Thoracic aorta (tissue), 2 donors: Measurements from ENCODE around the gene MYL2. TPM values are rescaled to one million over a fixed set of nuclear protein-coding genes. Genes with fewer than 3 reads are reported as not detected.

Experiments
- ATAC-seq: fragments of 150-250 bp; one replicate; pipeline ENCODE4 v1.8.0; 2017; ENCODE audit warnings: low read depth; ENCODE audit not compliant: insufficient number of reproducible peaks, low FRiP score
- DNase-seq: peaks from one replicate; pipeline ENCODE4 v3.0.0-alpha.2; 2020; ENCODE audit warnings: low spot score
- H3K27ac ChIP-seq, 2 donors: fragments of 200-600 bp; sonication (generic); 1 replicate in 1 of 2; 2 replicates in 1 of 2; pipeline ENCODE4 v1.5.1; 2016; ENCODE audit warnings: mild to moderate bottlenecking in 2 of 2, moderate library complexity in 2 of 2
- H3K27me3 ChIP-seq: fragments of 200-600 bp; sonication (generic); replicated peaks from 2 replicates; pipeline ENCODE4 v1.6.0; 2016; ENCODE audit warnings: mild to moderate bottlenecking; ENCODE audit not compliant: insufficient read depth
- H3K36me3 ChIP-seq: fragments of 200-600 bp; sonication (generic); one replicate; pipeline ENCODE4 v1.5.1; 2016
- H3K4me1 ChIP-seq, 2 donors: fragments of 200-600 bp; sonication (generic); 1 replicate in 1 of 2; 2 replicates in 1 of 2; pipeline versions ENCODE4 v1.5.1 to v1.6.0; 2016; ENCODE audit warnings: low read depth in 2 of 2, mild to moderate bottlenecking in 1 of 2; ENCODE audit not compliant: control insufficient read depth in 1 of 2
- H3K4me3 ChIP-seq: fragments of 200-600 bp; sonication (generic); 2 replicates; pipeline ENCODE4 v1.5.1; 2016; ENCODE audit warnings: mild to moderate bottlenecking
- H3K9me3 ChIP-seq: fragments of 200-600 bp; sonication (generic); 2 replicates; pipeline ENCODE4 v1.5.1; 2016
- CTCF ChIP-seq: fragments of 200-600 bp; sonication (generic); IDR thresholded peaks from one replicate; pipeline ENCODE4 v1.5.1; 2019; ENCODE audit warnings: antibody characterized with exemption
- total RNA-seq, 2 donors: library from RNA; depleted of rRNA; stranded (reverse); fragments of >200 nt; gene quantifications; one replicate each; pipeline versions ENCODE4 v1.1.0 to v1.2.3, GENCODE V29; 2016

MYL2 gene
- total RNA-seq, 2 donors from 2014 or later, result 0.81 to 1.9 TPM

GRCh38 chr12:110934093-110934852, 13.9 kb upstream of the MYL2 start:
- no peak for TF ChIP-seq CTCF
- ATAC-seq (no peak), DNase-seq (no peak)
- H3K9me3 ChIP-seq, result no peaks in the 10 kb centered on the region
- H3K4me1 ChIP-seq, result no peaks in the 10 kb centered on the region
- H3K36me3 ChIP-seq, result no peaks in the 10 kb centered on the region
- H3K4me3 ChIP-seq, result no peak overlapping the region
- H3K27ac ChIP-seq, result no peak overlapping the region
- no peaks in the 10 kb centered on the region for H3K27me3 ChIP-seq

DNA sequence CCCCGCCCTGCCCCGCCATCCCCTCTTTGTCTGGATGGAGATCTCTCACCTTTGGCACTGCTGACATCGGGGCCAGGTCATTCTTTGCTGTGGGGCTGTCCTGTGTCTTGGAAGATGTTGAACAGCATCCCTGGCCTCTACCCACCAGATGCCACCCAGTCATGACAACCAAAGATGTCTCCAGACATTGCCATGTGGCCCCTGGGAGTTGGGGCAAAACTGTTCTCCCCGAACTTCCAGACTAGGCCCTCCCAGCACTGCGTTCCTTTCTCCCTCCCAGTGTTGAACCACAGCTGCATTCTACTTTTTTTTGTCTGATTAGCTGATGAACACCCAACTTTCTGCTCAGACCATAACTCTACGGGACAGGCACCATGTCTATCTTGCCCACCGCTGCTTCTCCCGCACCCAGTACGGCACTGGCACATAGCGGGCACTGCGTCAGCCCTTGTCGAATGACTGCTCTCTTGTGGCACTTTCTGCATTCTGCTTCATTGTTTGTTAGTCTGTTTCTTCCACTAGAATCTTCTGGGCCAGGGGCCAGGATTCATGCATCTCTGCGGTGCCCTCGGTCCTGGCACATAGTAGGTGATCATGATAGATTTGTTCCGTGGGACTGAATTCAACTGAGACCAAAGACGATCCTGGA, 13.1 kb upstream of the MYL2 start:
- Histone ChIP-seq H3K9me3 (no peaks in the 10 kb centered on the region), H3K36me3 (no peaks in the 10 kb centered on the region), H3K27ac (no peak overlapping the region), H3K27me3 (no peaks in the 10 kb centered on the region), H3K4me1 (no peaks in the 10 kb centered on the region), H3K4me3 (no peak overlapping the region)
- no peak for ATAC-seq
- DNase-seq, result no peak
- TF ChIP-seq CTCF, result no peak

GRCh38 chr12:110932046-110932445, 11.7 kb upstream of the MYL2 start:
- TF ChIP-seq CTCF, result no peak
- no peaks in the 10 kb centered on the region for H3K27me3 ChIP-seq
- peaks cover 0 to 5% of the 10 kb centered on the region in 2 donors for H3K4me1 ChIP-seq
- DNase-seq, result no peak
- no peaks in the 10 kb centered on the region for H3K9me3 ChIP-seq
- no peak overlapping the region for H3K4me3 ChIP-seq
- H3K27ac ChIP-seq, result no peak overlapping the region
- H3K36me3 ChIP-seq, result no peaks in the 10 kb centered on the region
- ATAC-seq, result no peak

DNA sequence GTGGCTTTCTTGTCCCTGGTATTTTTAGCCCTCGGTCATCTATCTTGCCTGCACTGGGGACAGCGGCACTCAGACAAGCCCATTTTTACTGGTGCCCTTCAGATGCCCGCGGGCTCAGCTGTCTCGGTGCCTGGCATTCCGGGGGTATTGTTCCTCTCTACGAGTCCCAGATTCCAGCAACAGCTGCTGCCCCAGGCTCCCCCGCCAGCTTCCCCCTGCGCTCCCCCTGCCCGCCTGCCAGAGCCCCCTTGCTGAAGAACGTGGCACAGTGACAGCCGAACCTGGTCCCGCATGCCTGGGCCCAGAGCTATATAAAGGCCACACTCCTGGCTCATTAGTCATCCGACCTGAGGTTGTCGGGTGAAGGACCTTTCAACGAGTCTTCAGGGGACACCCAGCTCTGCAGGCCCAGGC, 10.9 kb upstream of the MYL2 start:
- Histone ChIP-seq H3K9me3 (no peaks in the 10 kb centered on the region), H3K27me3 (no peaks in the 10 kb centered on the region), H3K36me3 (no peaks in the 10 kb centered on the region), H3K4me3 (no peak overlapping the region), H3K4me1 (peaks cover 0 to 5% of the 10 kb centered on the region in 2 donors), H3K27ac (no peak overlapping the region)
- no peak for TF ChIP-seq CTCF
- ATAC-seq, result no peak
- no peak for DNase-seq

DNA sequence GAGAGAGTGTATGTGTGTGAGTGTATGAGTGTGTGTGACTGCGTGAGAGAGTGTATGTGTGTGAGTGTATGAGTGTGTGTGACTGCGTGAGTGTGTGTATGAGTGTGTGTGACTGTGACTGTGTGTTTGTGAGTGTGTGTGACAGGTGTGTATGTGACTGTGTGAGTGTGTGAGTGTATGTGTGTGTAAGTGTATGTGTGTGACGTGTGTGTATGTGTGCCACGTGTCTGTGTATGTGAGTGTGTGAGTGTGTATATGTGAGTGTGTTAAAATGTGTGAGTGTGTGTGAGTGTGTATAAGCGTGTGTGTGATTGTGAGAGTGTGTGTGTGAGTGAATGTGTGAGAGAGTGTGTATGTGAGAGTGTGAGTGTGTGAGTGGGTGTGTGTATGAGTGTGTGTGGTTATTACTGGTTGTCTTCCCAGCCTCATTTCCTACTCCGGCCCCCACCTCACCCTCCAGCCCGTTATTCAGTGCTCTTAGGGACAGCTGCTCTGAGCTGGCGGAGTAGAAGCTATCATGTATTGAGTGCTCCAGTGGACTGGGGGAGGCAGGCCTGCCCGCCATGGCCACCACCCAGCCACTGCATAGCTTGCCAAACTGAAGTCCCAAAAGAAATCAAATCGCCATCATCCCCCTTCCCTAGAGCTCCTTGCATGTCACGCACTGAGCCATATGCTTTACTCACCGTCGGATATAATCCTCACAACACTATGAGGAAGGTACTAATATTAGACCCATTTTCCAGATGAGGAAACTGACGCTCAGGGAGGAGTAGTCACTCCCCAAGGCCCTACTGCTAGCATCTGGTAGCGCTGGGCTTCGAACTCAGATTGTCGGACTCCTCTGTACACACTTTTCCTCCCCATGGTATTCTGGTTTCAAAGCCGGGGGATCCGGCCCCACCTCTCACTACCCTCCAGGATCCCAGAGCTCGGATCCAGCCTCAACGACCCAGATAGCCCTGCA, 10.3 kb upstream of the MYL2 start:
- DNase-seq, result no peak
- Histone ChIP-seq H3K9me3 (no peaks in the 10 kb centered on the region), H3K36me3 (no peaks in the 10 kb centered on the region), H3K4me3 (no peak overlapping the region), H3K27me3 (no peaks in the 10 kb centered on the region), H3K4me1 (peaks cover 0 to 5% of the 10 kb centered on the region in 2 donors), H3K27ac (no peak overlapping the region)
- no peak for TF ChIP-seq CTCF
- ATAC-seq, result no peak
